K562 (cell line): ENCODE results near the gene DNAJB13. TPM values are rescaled to one million over a fixed set of nuclear protein-coding genes. Genes with fewer than 3 reads are reported as not detected.

Source experiments
- JUND ChIP-seq, 2 experiments: IDR thresholded peaks; 2 replicates in 1 of 2; 3 replicates in 1 of 2; pipeline ENCODE4 v1.6.1; 2011; ENCODE audit warnings: borderline replicate concordance in 2 of 2, low read depth in 2 of 2, low read length in 2 of 2, improper control_type of control experiment in 1 of 2, missing biosample characterization in 1 of 2, missing genetic modification characterization in 1 of 2, missing genetic modification reagents in 1 of 2
- SAFB2 ChIP-seq: fragments of 200-400 bp; formaldehyde crosslinking; IDR thresholded peaks from 2 replicates; pipeline ENCODE4 v1.6.1; 2018; ENCODE audit warnings: borderline replicate concordance, low read length, low read depth, moderate library complexity; ENCODE audit not compliant: severe bottlenecking
- TAF7 ChIP-seq: fragments of 450-650 bp; IDR thresholded peaks from 2 replicates; pipeline ENCODE4 v1.6.1; 2016; ENCODE audit warnings: missing genetic modification characterization, missing compliant biosample characterization
- TAF9B ChIP-seq: fragments of 450-650 bp; IDR thresholded peaks from 2 replicates; pipeline ENCODE4 v1.6.1; 2018; ENCODE audit warnings: mild to moderate bottlenecking; ENCODE audit not compliant: partially characterized antibody
- ZNF407 ChIP-seq: fragments of 450-650 bp; IDR thresholded peaks from 2 replicates; pipeline ENCODE4 v1.6.1; 2016; ENCODE audit warnings: low read depth
- ZNF707 ChIP-seq: fragments of 250-450 bp; sonication (Bioruptor Pico); conservative IDR thresholded peaks from 2 replicates; pipeline ENCODE4 v1.8.0; 2022; ENCODE audit warnings: inconsistent platforms, mild to moderate bottlenecking, moderate library complexity
- polyA plus RNA-seq, 8 experiments: library from polyadenylated mRNA; depleted of rRNA in 4 of 8; stranded (reverse) in 5 of 8; unstranded in 3 of 8; fragments of >200 nt; fragmentation: Nextera tagmentation in 2 of 8; fragmentation: Illumina TruSeq in 1 of 8; extraction: Ambion mirVana in 2 of 8; extraction: Trizol in 1 of 8; gene quantifications; 2 replicates each; pipeline versions ENCODE4 v1.2.1 to v1.2.3, GENCODE V29; 2011 to 2014; ENCODE audit warnings: inconsistent platforms in 1 of 8, missing spikeins in 1 of 8
- total RNA-seq, 7 experiments: library from RNA; depleted of rRNA in 6 of 7; stranded (reverse); fragments of >200 nt in 6 of 7; fragmentation: Illumina TruSeq in 2 of 7; extraction: Trizol in 2 of 7; gene quantifications; 2 replicates each; pipeline versions ENCODE4 v1.2.1 to v1.2.3, GENCODE V29; 2011 to 2021; ENCODE audit warnings: low replicate concordance in 1 of 7

The DNAJB13 gene
- total and polyA plus RNA-seq, 9 of the 15 experiments (the other 6 are each of a cell fraction or from before 2014, with no cell fraction given), result 0.14 TPM; not detected in 8

- TF ChIP-seq ZNF407 (no peak), TAF7 (no peak), SAFB2 (no peak), JUND (IDR thresholded peaks at IDR 0.05; ENCODE audit: borderline replicate concordance, low read depth, low read length) (no peak), JUND (tag; IDR thresholded peaks at IDR 0.05; ENCODE audit: borderline replicate concordance, low read depth, low read length) (no peak), TAF9B (no peak), ZNF707 (CRISPR knock-in tag) (no peak)
Observed at GRCh38 chr11:73982595-73982989, 31.8 kb downstream of the DNAJB13 start, which contains the start of gene UCP2 (continued).
